HG03342 (cell line): ENCODE data around the gene NUDT14.

Source experiments
- ATAC-seq: cut with Tn5 transposase; IDR thresholded peaks from one replicate; pipeline ENCODE4 v1.9.1; 2021; ENCODE audit warnings: mild to moderate bottlenecking, moderate library complexity; ENCODE audit not compliant: unreplicated experiment

The NUDT14 gene

GRCh38 chr14:105212541-105213300 lies 31.6 kb upstream of the NUDT14 start:
- ATAC-seq, result no peak

- ATAC-seq, result no peak
Observed at GRCh38 chr14:105211758-105212089, 30.6 kb upstream of the NUDT14 start.

- ATAC-seq, result no peak
Observed at GRCh38 chr14:105211086-105211757, 30.1 kb upstream of the NUDT14 start.

DNA sequence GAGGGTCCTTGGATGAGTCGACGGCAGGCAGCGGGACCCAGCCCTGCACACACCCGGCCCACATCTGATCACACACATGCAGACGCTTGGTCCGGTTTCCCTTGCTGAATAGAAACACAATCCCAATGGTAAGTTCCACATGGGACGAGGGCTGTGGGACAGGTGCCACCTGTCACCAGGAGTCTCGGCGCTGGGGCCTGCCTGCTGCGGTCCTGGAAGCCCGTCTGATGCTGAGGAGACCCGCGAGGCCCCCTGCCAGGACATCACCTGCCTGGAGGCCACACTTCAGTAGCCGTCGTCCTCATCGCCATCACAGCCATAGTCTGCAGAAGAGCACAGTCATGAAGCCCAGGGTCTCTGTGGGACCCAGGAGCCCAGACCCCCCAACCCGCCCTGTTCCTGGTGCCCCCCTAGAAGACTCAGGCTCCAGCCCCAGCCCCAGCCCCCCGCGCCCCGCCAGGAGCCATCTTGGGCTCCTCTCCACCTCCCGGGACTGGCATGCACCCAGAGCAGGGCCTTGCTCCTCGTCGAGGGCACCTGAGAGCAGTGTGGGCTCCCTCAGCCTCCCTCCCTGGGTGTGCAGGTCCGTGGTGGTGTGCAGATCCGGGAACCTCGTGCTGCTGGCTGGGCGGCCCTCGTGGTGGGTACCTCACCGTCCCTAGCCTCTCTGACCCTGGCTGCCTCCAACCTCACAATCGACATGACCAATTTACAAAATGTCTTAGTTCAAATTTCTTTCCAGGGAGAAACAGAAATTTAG lies 29.3 kb upstream of the NUDT14 start:
- no peak for ATAC-seq

GRCh38 chr14:105209646-105210045 lies 28.5 kb upstream of the NUDT14 start:
- no peak for ATAC-seq

DNA sequence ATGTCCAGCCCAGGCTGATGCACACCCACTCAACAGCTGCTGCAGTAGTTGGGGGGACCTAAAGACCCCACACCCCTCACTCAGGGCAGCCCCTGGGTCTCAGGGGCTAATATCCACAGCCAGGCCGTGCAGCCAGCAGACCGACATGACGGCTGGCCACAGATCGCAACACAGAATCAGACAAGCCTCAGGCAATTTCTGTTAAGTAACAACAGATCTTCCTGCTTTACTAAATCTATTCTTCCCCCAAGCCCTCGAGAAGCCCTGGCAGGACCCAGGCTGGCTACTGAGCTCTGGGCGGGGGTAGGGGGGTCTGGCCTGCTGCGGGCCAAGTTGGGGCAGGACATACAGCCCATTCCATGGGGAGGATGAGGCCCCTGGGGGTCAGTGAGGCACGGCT lies 28.0 kb upstream of the NUDT14 start:
- no peak for ATAC-seq

DNA sequence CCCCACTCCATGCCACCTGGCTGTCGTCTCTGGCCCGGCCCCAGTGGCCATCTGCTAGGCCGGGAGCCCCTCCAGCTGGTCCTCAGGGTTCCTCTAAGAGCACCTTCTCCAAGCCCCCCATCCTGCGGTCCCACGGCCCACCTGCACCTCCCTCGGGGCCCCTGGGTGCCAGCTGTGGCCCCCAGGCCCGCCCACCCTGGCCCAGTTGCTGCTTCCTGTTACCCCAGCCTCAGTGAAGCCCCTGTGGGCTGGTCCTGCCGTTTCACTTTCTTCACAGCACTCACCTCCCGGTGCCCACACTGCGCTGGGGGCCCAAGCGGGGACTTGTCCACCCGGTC lies 27.6 kb upstream of the NUDT14 start:
- no peak for ATAC-seq

GRCh38 chr14:105207996-105208737 lies 27.1 kb upstream of the NUDT14 start:
- ATAC-seq, result no peak

- ATAC-seq, result no peak
Observed at GRCh38 chr14:105207460-105207901, 26.4 kb upstream of the NUDT14 start.

GRCh38 chr14:105206873-105207272 lies 25.8 kb upstream of the NUDT14 start:
- no peak for ATAC-seq

DNA sequence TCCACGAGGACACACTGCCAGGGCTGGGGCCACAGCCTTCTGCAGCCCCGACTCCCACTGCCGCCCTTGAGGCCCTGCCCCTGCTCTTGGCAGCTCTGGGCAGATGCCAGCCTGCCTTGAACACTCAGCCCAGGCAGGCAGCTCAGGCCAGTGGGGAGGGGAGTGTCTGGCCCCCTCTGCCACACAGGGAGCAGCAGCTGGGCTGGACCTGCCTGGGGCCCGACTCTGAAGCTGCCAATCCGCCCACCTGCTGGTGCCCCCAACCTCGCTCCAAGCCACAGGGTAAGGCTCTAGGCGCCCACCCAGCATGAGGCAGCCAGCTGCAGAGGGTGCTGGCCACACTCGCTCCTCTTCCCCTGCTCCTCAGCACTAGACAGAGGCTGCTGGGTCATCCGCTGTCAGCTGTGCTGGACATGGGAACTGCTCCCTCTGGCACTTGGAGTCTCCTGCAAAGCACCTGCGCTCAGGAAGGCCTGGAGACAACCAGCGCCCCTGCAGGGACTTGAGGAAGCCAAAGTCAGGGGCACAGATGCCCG lies 24.6 kb upstream of the NUDT14 start:
- no peak for ATAC-seq

GRCh38 chr14:105204931-105205672 lies 24.0 kb upstream of the NUDT14 start:
- no peak for ATAC-seq

DNA sequence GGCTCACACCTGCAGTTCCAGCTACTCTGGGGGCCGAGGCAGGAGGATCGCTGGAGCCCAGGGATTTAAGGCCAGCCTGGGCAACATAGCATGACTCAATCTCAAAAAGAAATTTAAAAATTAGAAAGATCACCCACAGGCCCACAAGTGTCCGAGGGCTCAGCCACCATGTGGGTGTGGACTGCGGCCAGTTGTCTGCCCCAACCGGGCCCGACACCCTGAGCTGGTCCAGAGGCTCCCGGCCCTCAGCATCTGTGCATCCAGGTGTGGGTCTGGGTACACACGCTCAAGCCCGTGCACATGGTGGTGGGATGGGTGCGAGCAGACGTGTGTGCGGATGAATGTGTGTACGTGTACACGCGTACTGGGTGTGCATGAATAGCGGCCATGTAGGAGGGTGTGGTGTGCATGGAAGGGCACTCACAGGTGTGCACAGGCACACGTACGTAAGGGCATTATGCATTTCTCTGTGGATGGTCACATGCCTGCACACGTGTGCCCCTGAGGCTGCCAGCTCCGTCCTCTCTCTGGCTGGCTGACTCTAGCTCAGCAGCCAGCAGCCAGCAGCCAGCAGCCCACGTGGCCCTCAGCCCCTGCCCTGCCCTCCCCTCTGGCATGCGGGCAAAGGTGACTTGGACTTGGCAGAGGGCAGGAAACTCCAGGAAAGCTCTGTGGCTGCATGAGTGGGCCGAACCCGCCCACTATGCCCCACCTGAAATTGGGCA lies 23.3 kb upstream of the NUDT14 start:
- ATAC-seq, result no peak

DNA sequence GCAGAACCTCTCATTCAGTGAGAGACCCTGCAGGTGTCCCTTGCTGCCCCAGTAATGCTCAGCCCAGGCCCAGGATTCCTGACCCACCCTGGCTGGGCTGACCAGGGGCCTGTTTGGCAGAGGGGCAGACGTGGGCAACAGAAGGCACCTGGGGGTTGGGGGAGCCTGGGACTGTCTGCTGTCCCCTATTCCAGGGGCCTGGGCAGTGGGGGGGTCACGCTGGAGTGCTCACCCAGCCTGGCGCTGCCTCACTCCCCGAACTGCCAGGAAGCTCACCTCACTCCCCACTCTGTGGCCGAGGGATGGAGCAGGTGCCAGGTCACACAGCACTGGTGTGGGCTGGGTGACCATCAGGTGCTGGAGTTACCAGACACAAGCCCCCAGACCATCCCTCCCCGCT lies 22.6 kb upstream of the NUDT14 start:
- no peak for ATAC-seq

DNA sequence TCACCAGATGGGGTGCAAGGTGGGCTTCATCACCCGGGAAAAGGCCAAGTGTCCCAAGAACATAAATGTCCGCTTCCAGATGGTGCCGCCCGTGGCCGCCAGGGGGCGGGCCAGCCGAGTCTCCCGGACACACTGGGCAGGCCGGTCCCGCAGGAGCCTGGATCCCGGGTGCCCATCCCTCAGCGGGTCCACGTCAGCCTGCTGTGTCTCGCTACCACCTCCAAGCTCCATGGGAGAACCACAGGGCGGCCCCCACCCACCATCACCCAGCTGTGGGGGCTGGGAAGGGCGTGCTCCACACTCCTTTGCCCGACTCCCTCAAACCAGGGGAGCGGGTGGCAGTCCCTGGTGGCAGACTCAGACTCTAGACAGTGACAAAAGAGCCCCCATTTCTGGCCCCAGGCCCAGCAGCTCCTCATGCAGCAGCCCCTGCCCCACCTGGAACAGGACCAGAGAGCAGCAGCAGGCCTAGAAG lies 22.0 kb upstream of the NUDT14 start:
- ATAC-seq, result no peak

GRCh38 chr14:105201925-105202513 lies 20.9 kb upstream of the NUDT14 start:
- no peak for ATAC-seq

DNA sequence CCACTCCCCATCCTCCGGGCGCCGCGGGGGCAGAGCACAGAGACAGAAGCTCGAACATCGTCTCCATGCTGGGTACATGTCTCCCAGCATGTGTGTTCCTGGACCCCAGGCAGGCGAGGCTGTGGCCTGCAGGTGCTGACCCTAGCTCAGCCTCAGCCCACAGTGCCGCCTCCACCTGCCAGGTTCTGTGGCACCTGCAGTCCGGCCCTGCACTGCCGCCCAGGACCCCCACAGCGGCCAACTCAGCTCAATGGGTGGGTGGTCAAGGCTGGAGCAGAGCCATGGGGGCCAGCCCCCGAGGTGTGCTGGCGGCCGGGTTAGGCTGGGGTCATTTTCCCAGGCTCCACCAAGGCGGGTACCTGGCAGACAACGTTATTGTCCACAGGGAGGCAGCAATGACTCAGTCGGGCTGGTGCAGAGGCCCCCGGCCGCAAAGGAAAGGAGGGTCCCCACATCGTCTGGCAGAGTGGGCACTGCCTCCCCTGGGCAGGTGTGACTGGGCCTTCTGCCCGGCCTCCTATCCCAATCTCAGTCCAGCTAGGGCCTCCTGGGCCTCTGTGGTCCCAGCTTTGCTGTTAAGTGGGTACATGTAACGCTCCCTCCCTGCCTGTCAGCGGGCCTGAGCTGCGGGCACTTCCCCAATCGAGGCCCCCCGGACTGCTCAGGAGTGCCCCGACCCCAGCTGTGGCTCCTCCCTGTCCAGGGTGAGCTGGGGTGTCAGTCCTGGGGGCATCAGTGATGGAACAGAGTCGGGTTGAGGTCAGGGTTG lies 20.2 kb upstream of the NUDT14 start:
- ATAC-seq, result no peak

DNA sequence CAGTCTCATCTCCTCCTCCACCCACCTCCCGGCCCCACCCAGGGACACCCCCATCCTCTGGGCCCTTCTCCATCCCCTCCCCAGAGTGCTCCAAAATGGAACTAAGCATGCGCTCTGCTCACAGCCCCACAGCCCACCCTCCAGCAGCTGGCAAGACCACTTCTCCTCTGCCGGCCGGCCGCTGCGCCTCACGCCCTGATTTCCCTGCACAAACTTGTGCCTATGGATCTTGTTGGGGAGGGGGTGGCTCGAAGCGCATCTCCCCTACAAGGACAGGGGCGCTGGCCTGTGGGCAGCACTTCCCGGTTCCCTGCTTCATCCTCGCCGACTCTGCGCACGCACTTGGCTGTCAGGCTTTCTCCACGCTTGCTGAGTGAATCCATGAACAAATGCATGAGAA lies 19.5 kb upstream of the NUDT14 start:
- no peak for ATAC-seq
